Uterus (tissue), 2 donors: ENCODE measurements around the gene VWA1.

Source experiments
- CTCF ChIP-seq, 4 experiments: fragments of 200-600 bp in 2 of 4; fragments of 450-650 bp in 2 of 4; sonication (generic) in 2 of 4; IDR thresholded peaks; one replicate each; pipeline ENCODE4 v1.5.1; 2016 to 2019; ENCODE audit warnings: antibody characterized with exemption in 4 of 4, mild to moderate bottlenecking in 2 of 4, moderate library complexity in 1 of 4
- POLR2A ChIP-seq, 2 donors: fragments of 450-650 bp; IDR thresholded peaks; one replicate each; pipeline ENCODE4 v1.6.1; 2016; ENCODE audit warnings: antibody characterized with exemption in 2 of 2, mild to moderate bottlenecking in 1 of 2, moderate library complexity in 1 of 2

GRCh38 chr1:1482856-1483255, 47.4 kb downstream of the VWA1 start:
- TF ChIP-seq CTCF (IDR thresholded peaks at IDR 0.05), result no peak
- TF ChIP-seq POLR2A (IDR thresholded peaks at IDR 0.05), result no peak
